K562 (cell line): ENCODE results near the gene PRRG4.

Experiments used
- CC2D1A ChIP-seq: fragments of 450-650 bp; IDR thresholded peaks from 2 replicates; pipeline ENCODE4 v1.6.1; 2017; ENCODE audit warnings: mild to moderate bottlenecking
- JUND ChIP-seq, 2 experiments: IDR thresholded peaks; 2 replicates in 1 of 2; 3 replicates in 1 of 2; pipeline ENCODE4 v1.6.1; 2011; ENCODE audit warnings: borderline replicate concordance in 2 of 2, low read depth in 2 of 2, low read length in 2 of 2, improper control_type of control experiment in 1 of 2, missing biosample characterization in 1 of 2, missing genetic modification characterization in 1 of 2, missing genetic modification reagents in 1 of 2
- MYC ChIP-seq, 2 experiments: fragments of 250-450 bp in 1 of 2; sonication (Bioruptor Pico) in 1 of 2; IDR thresholded peaks; 2 replicates each; pipeline versions ENCODE4 v1.5.1 to v1.6.1; 2012 to 2021; ENCODE audit warnings: low read depth in 2 of 2, borderline replicate concordance in 1 of 2, improper control_type of control experiment in 1 of 2, low read length in 1 of 2, mild to moderate bottlenecking in 1 of 2, moderate library complexity in 1 of 2
- ZSCAN29 ChIP-seq: fragments of 450-650 bp; IDR thresholded peaks from 2 replicates; pipeline ENCODE4 v1.6.1; 2017
- ZZZ3 ChIP-seq: fragments of 450-650 bp; IDR thresholded peaks from 2 replicates; pipeline ENCODE4 v1.6.1; 2016; ENCODE audit warnings: antibody characterized with exemption, mild to moderate bottlenecking, moderate library complexity

DNA sequence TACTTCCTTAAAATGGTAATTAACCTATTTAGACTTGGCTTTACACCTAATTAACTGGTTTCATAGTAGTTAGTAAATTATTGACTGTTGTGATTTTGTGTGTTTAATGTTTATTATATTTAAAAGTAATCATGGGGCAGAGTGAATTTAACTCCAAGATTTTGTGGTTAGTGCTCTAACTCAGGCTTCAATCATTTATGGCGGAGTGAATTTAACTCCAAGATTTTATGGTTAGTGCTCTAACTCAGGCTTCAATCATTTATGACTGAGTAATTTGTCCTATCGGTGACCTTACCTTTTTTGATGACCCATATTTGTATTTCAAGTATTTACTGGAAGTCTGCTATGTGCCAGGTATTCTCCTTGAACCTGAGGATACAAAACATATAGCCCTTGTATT is 7.2 kb downstream of the PRRG4 start:
- TF ChIP-seq CC2D1A = no peak
- no peak for TF ChIP-seq MYC (IDR thresholded peaks at IDR 0.05; ENCODE audit: low read depth, low read length)
- no peak for TF ChIP-seq MYC (CRISPR knock-in tag; IDR thresholded peaks at IDR 0.05; ENCODE audit: borderline replicate concordance, low read depth)
- no peak for TF ChIP-seq ZSCAN29
- TF ChIP-seq ZZZ3 = no peak
- no peak for TF ChIP-seq JUND (IDR thresholded peaks at IDR 0.05; ENCODE audit: borderline replicate concordance, low read depth, low read length)
- no peak for TF ChIP-seq JUND (tag; IDR thresholded peaks at IDR 0.05; ENCODE audit: borderline replicate concordance, low read depth, low read length)
